Left ventricle myocardium inferior (tissue), 1 donor: ENCODE measurements around the gene ITGAE. TPM values are rescaled to one million over a fixed set of nuclear protein-coding genes. Genes with fewer than 3 reads are reported as not detected.

Experiments
- DNase-seq: peaks from one replicate; pipeline ENCODE4 v3.0.0-alpha.2; 2020
- H3K27ac ChIP-seq: fragments of 200-600 bp; replicated peaks from 2 replicates; pipeline ENCODE4 v1.8.0; 2021
- H3K27me3 ChIP-seq: fragments of 200-600 bp; 2 replicates; pipeline ENCODE4 v1.8.0; 2021; ENCODE audit warnings: low read depth
- H3K36me3 ChIP-seq: fragments of 200-600 bp; 2 replicates; pipeline ENCODE4 v1.8.0; 2021
- H3K4me1 ChIP-seq: fragments of 200-600 bp; 2 replicates; pipeline ENCODE4 v1.8.0; 2021
- H3K4me3 ChIP-seq: fragments of 200-600 bp; 2 replicates; pipeline ENCODE4 v1.8.0; 2021; ENCODE audit warnings: mild to moderate bottlenecking, moderate library complexity
- H3K9me3 ChIP-seq: fragments of 200-600 bp; replicated peaks from 2 replicates; pipeline ENCODE4 v1.8.0; 2021
- CTCF ChIP-seq: fragments of 200-600 bp; IDR thresholded peaks from 2 replicates; pipeline ENCODE4 v1.8.0; 2021; ENCODE audit warnings: antibody characterized with exemption, mild to moderate bottlenecking, borderline replicate concordance
- intact Hi-C: fragments of 100-400 bp; cut with micrococcal nuclease; formaldehyde crosslinking; loops from one replicate; pipeline ENCODE4 v1.11.0; 2022
- total RNA-seq: library from RNA; stranded (reverse); fragmentation: NEBNext Ultra II Directional; extraction: Animal tissue kit (Norgen Biotek cat#: 25700); gene quantifications from one replicate; pipeline ENCODE4 v1.2.1, GENCODE V29; 2021
- donor health status: DM: no; HTN: yes; CAD: no; lungs with severe emphysema.

The ITGAE gene
- total RNA-seq, 1 donor from 2014 or later = 19.6 TPM

- intact Hi-C loops = no loop called here
- H3K27ac ChIP-seq = no peak overlapping the region
These were observed 23.4 kb downstream of the ITGAE start for GRCh38 chr17:3777366-3778120.

GRCh38 chr17:3773966-3774365 is 27.0 kb downstream of the ITGAE start:
- TF ChIP-seq CTCF = no peak
- Histone ChIP-seq H3K27me3 (peaks cover 2% of the 10 kb centered on the region), H3K27ac (no peak overlapping the region), H3K36me3 (no peaks in the 10 kb centered on the region), H3K4me3 (no peak overlapping the region), H3K9me3 (no peaks in the 10 kb centered on the region), H3K4me1 (no peaks in the 10 kb centered on the region)
- no peak for DNase-seq
- intact Hi-C loops = no loop called here

More at GRCh38 chr17:3777366-3778120, 23.4 kb downstream of the ITGAE start:
- Histone ChIP-seq H3K4me1 (no peaks in the 10 kb centered on the region), H3K36me3 (no peaks in the 10 kb centered on the region), H3K9me3 (no peaks in the 10 kb centered on the region), H3K27me3 (no peaks in the 10 kb centered on the region), H3K4me3 (no peak overlapping the region)
- no peak for TF ChIP-seq CTCF
- no peak for DNase-seq

- no peak for TF ChIP-seq CTCF
- Histone ChIP-seq H3K9me3 (no peaks in the 10 kb centered on the region), H3K4me1 (no peaks in the 10 kb centered on the region), H3K27me3 (peaks cover 5% of the 10 kb centered on the region), H3K36me3 (no peaks in the 10 kb centered on the region), H3K27ac (no peak overlapping the region), H3K4me3 (no peak overlapping the region)
- no peak for DNase-seq
- intact Hi-C loops = no loop called here
These were observed 27.5 kb downstream of the ITGAE start for GRCh38 chr17:3773511-3773910.

GRCh38 chr17:3772764-3773163 is 28.2 kb downstream of the ITGAE start:
- Histone ChIP-seq H3K36me3 (no peaks in the 10 kb centered on the region), H3K9me3 (peaks cover 1% of the 10 kb centered on the region), H3K27ac (no peak overlapping the region), H3K4me3 (no peak overlapping the region), H3K27me3 (peaks cover 5% of the 10 kb centered on the region), H3K4me1 (no peaks in the 10 kb centered on the region)
- no peak for DNase-seq
- intact Hi-C loops = no loop called here
- no peak for TF ChIP-seq CTCF

GRCh38 chr17:3771140-3771539 is 29.8 kb downstream of the ITGAE start:
- Histone ChIP-seq H3K9me3 (peaks cover 7% of the 10 kb centered on the region), H3K4me3 (no peak overlapping the region), H3K27me3 (peaks cover 5% of the 10 kb centered on the region), H3K36me3 (no peaks in the 10 kb centered on the region), H3K27ac (no peak overlapping the region), H3K4me1 (no peaks in the 10 kb centered on the region)
- no peak for TF ChIP-seq CTCF
- no peak for DNase-seq
- intact Hi-C loops = no loop called here
